RWPE2 (cell line): ENCODE data around the gene CD40.

Source experiments
- ATAC-seq: fragments of 200-7000 bp; cut with Tn5 transposase; 3 replicates; pipeline ENCODE4 v1.9.1; 2021; ENCODE audit warnings: low read depth
- DNase-seq: peaks from one replicate; pipeline ENCODE4 v3.0.0-alpha.2; 2020; ENCODE audit warnings: low spot score
- H3K27ac ChIP-seq: fragments of 450-650 bp; 2 replicates; pipeline ENCODE4 v1.5.1; 2017; ENCODE audit warnings: mild to moderate bottlenecking; ENCODE audit not compliant: poor library complexity, severe bottlenecking
- H3K27me3 ChIP-seq: fragments of 250-450 bp; sonication (Bioruptor Pico); 2 replicates; pipeline ENCODE4 v1.5.1; 2021; ENCODE audit warnings: mild to moderate bottlenecking, moderate library complexity; ENCODE audit not compliant: insufficient read depth, poor library complexity, severe bottlenecking
- H3K36me3 ChIP-seq: fragments of 250-450 bp; sonication (Bioruptor Pico); 2 replicates; pipeline ENCODE4 v1.5.1; 2020; ENCODE audit warnings: low read depth, mild to moderate bottlenecking, moderate library complexity
- H3K4me1 ChIP-seq: fragments of 250-450 bp; sonication (Bioruptor Pico); 2 replicates; pipeline ENCODE4 v1.5.1; 2021; ENCODE audit warnings: mild to moderate bottlenecking, moderate library complexity; ENCODE audit not compliant: insufficient read depth, poor library complexity, severe bottlenecking
- H3K4me3 ChIP-seq: fragments of 250-450 bp; sonication (Bioruptor Pico); 2 replicates; pipeline ENCODE4 v1.5.1; 2021; ENCODE audit warnings: mild to moderate bottlenecking, moderate library complexity; ENCODE audit not compliant: severe bottlenecking
- H3K9me3 ChIP-seq: fragments of 250-450 bp; sonication (Bioruptor Pico); 2 replicates; pipeline ENCODE4 v1.5.1; 2021; ENCODE audit warnings: mild to moderate bottlenecking, moderate library complexity; ENCODE audit not compliant: severe bottlenecking
- TF ChIP-seq, protein P1 (sequence below): fragments of 450-650 bp; IDR thresholded peaks from one replicate; pipeline ENCODE4 v1.5.1; 2017; ENCODE audit warnings: mild to moderate bottlenecking, moderate library complexity; ENCODE audit not compliant: poor library complexity, severe bottlenecking

Gene CD40

GRCh38 chr20:46081074-46081473 lies 37.0 kb upstream of the CD40 start:
- TF ChIP-seq, protein P1, sequence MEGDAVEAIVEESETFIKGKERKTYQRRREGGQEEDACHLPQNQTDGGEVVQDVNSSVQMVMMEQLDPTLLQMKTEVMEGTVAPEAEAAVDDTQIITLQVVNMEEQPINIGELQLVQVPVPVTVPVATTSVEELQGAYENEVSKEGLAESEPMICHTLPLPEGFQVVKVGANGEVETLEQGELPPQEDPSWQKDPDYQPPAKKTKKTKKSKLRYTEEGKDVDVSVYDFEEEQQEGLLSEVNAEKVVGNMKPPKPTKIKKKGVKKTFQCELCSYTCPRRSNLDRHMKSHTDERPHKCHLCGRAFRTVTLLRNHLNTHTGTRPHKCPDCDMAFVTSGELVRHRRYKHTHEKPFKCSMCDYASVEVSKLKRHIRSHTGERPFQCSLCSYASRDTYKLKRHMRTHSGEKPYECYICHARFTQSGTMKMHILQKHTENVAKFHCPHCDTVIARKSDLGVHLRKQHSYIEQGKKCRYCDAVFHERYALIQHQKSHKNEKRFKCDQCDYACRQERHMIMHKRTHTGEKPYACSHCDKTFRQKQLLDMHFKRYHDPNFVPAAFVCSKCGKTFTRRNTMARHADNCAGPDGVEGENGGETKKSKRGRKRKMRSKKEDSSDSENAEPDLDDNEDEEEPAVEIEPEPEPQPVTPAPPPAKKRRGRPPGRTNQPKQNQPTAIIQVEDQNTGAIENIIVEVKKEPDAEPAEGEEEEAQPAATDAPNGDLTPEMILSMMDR = no peak
- H3K4me1 ChIP-seq = peaks cover 14% of the 10 kb centered on the region
- no peaks in the 10 kb centered on the region for H3K27me3 ChIP-seq
- ATAC-seq (no peak), DNase-seq (no peak)
- no peak overlapping the region for H3K4me3 ChIP-seq
- no peaks in the 10 kb centered on the region for H3K9me3 ChIP-seq
- peaks cover 75% of the 10 kb centered on the region for H3K36me3 ChIP-seq
- no peak overlapping the region for H3K27ac ChIP-seq

DNA sequence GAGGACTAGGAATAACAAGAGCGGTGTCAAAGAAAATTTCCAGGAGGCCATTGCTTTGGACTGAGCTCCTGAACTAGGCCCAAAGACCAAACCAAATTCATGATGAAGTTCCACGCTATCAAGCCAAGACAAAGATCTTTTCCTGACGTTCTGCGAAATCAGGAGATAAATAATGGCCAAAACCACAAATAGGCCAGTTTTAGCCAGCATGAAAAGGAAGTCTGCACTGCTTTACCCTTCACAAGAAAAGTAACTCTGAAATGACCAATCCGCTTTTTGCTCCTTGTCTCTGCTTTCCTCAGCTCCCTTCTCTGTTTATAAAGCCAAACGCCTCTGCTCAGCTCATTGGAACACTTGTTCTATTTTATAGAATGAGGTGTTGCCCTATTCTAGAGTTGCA lies 35.0 kb upstream of the CD40 start:
- Histone ChIP-seq H3K27ac (no peak overlapping the region), H3K4me3 (no peak overlapping the region), H3K36me3 (peaks cover 65% of the 10 kb centered on the region), H3K9me3 (no peaks in the 10 kb centered on the region), H3K27me3 (no peaks in the 10 kb centered on the region), H3K4me1 (peaks cover 32% of the 10 kb centered on the region)
- ATAC-seq = no peak
- TF ChIP-seq, protein P1 = no peak
- DNase-seq = no peak

DNA sequence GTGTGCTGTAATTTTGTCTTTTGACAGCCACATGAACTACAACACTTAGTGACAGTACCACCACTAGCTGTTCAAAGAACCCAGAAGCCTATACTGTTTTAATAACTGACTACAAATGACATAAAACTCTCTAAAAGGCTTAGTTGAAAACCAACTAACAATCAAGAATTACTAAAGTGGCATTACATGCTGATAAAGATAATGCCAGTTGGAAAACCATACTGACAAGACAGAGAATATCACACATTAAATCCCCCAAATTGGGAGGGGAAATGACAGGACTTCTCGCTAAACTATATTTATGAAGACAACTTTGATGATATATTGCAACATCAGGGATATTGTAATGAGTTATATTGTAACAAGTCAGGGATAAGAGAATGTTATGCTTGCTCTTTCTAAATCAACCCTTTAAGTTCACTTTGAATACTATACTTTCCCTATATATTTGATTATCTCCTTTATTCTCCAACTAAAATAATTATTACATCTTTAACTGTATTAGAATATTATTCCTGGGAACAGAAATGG lies 34.5 kb upstream of the CD40 start:
- Histone ChIP-seq H3K9me3 (no peaks in the 10 kb centered on the region), H3K4me1 (peaks cover 37% of the 10 kb centered on the region), H3K36me3 (peaks cover 61% of the 10 kb centered on the region), H3K27me3 (no peaks in the 10 kb centered on the region), H3K27ac (no peak overlapping the region), H3K4me3 (no peak overlapping the region)
- ATAC-seq (no peak), DNase-seq (no peak)
- TF ChIP-seq, protein P1 = no peak

- TF ChIP-seq, protein P1 = no peak
- DNase-seq (no peak), ATAC-seq (no peak)
- H3K4me1 ChIP-seq = peaks cover 37% of the 10 kb centered on the region
- no peaks in the 10 kb centered on the region for H3K9me3 ChIP-seq
- H3K27me3 ChIP-seq = no peaks in the 10 kb centered on the region
- H3K27ac ChIP-seq = peak overlapping the region; percentile 1
- H3K36me3 ChIP-seq = peaks cover 49% of the 10 kb centered on the region
- no peak overlapping the region for H3K4me3 ChIP-seq
These were observed 33.3 kb upstream of the CD40 start for GRCh38 chr20:46084805-46085178.

GRCh38 chr20:46085179-46085851 lies 32.8 kb upstream of the CD40 start:
- TF ChIP-seq, protein P1 = no peak
- Histone ChIP-seq H3K4me3 (no peak overlapping the region), H3K27me3 (no peaks in the 10 kb centered on the region), H3K9me3 (no peaks in the 10 kb centered on the region), H3K36me3 (peaks cover 44% of the 10 kb centered on the region), H3K27ac (peak overlapping the region; percentile 1), H3K4me1 (peaks cover 37% of the 10 kb centered on the region)
- peak; percentile 13; the same call in 1 of the 3 replicates for ATAC-seq
- DNase-seq = no peak
